Measurements from ENCODE around the gene VPS16.

VPS16 gene

DNA sequence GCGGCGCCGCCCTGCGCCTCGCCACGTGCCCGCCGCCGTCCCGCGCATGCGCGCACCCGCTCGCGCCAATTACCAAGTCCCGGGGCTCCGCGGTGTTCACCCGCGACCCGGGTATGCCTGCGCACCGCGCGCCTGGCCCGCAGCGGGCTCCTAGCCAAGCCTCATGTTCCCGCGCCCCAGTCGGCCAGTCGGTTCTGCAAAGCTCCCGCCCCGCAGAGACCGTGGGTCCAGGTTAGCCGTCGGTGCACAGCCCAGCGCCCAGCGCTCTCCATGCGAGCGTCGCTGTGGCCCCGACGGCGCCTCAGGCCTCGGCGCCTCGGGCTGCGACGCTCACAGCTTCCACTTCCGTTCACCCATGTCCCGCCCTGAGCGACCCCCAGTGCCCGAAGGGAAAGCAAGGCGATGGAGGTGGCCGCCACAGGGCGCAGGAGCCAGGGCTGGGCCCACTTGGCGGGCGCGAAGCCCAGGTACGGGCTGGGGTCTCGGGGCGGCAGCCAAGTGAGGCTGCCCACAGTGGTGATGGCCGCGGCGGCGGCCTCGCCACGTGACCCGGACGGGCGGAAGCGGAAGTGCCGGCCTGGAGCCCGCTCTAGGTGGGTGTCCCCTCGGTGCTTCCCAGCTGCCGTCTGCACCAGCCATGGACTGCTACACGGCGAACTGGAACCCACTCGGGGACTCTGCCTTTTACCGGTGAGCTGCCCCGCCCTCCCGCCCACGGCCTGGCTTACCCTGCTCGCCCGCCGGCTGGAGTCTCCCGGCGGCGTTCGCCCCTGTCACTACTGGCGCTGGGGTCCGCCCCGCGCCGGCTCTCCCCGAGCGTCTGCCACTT is at the start of gene VPS16, which contains the start of gene PCED1A (continued):
- TF ChIP-seq ZNF571 (tag by site-specific recombination; IDR thresholded peaks at IDR 0.05) = no peak
- TF ChIP-seq ZNF707 (tag by site-specific recombination; IDR thresholded peaks at IDR 0.05) = no peak
- peak; percentile 40; the same call in 1 of the 2 replicates for TF ChIP-seq ZBTB17 (tag by site-specific recombination; IDR thresholded peaks at IDR 0.05)
- peak; percentile 98 for TF ChIP-seq ZBTB6 (tag by site-specific recombination; IDR thresholded peaks at IDR 0.05)
- TF ChIP-seq, protein P1, sequence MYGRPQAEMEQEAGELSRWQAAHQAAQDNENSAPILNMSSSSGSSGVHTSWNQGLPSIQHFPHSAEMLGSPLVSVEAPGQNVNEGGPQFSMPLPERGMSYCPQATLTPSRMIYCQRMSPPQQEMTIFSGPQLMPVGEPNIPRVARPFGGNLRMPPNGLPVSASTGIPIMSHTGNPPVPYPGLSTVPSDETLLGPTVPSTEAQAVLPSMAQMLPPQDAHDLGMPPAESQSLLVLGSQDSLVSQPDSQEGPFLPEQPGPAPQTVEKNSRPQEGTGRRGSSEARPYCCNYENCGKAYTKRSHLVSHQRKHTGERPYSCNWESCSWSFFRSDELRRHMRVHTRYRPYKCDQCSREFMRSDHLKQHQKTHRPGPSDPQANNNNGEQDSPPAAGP (tag by site-specific recombination; IDR thresholded peaks at IDR 0.05) = peak; percentile 51; the same call in 1 of the 2 replicates
- TF ChIP-seq TRIM28 (IDR thresholded peaks at IDR 0.05; ENCODE audit: borderline replicate concordance, low read length) = no peak
- no peak for TF ChIP-seq ZNF121 (tag by site-specific recombination; IDR thresholded peaks at IDR 0.05)
- TF ChIP-seq SP7 (tag by site-specific recombination; IDR thresholded peaks at IDR 0.05) = peak; percentile 53; the same call in 1 of the 2 replicates
- no peak for TF ChIP-seq ZNF701 (tag by site-specific recombination; IDR thresholded peaks at IDR 0.05)
- TF ChIP-seq ZNF76 (tag by site-specific recombination; IDR thresholded peaks at IDR 0.05; ENCODE audit: borderline replicate concordance, low read depth) = peak; percentile 84
- TF ChIP-seq ZNF692 (tag by site-specific recombination; IDR thresholded peaks at IDR 0.05) = peak; percentile 92
- no peak for TF ChIP-seq ZNF19 (tag by site-specific recombination; IDR thresholded peaks at IDR 0.05; ENCODE audit: low read depth)
- TF ChIP-seq ZXDB (tag by site-specific recombination; IDR thresholded peaks at IDR 0.05) = peak; percentile 61
- peak; percentile 20; the same call in 1 of the 2 replicates for TF ChIP-seq ZEB2 (tag by site-specific recombination; IDR thresholded peaks at IDR 0.05)
- TF ChIP-seq, protein P2, sequence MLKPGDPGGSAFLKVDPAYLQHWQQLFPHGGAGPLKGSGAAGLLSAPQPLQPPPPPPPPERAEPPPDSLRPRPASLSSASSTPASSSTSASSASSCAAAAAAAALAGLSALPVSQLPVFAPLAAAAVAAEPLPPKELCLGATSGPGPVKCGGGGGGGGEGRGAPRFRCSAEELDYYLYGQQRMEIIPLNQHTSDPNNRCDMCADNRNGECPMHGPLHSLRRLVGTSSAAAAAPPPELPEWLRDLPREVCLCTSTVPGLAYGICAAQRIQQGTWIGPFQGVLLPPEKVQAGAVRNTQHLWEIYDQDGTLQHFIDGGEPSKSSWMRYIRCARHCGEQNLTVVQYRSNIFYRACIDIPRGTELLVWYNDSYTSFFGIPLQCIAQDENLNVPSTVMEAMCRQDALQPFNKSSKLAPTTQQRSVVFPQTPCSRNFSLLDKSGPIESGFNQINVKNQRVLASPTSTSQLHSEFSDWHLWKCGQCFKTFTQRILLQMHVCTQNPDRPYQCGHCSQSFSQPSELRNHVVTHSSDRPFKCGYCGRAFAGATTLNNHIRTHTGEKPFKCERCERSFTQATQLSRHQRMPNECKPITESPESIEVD (tag by site-specific recombination; IDR thresholded peaks at IDR 0.05) = no peak
- TF ChIP-seq, protein P3, sequence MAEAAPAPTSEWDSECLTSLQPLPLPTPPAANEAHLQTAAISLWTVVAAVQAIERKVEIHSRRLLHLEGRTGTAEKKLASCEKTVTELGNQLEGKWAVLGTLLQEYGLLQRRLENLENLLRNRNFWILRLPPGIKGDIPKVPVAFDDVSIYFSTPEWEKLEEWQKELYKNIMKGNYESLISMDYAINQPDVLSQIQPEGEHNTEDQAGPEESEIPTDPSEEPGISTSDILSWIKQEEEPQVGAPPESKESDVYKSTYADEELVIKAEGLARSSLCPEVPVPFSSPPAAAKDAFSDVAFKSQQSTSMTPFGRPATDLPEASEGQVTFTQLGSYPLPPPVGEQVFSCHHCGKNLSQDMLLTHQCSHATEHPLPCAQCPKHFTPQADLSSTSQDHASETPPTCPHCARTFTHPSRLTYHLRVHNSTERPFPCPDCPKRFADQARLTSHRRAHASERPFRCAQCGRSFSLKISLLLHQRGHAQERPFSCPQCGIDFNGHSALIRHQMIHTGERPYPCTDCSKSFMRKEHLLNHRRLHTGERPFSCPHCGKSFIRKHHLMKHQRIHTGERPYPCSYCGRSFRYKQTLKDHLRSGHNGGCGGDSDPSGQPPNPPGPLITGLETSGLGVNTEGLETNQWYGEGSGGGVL (tag by site-specific recombination; IDR thresholded peaks at IDR 0.05) = peak; percentile 62; the same call in 1 of the 2 replicates
- peak; percentile 54; the same call in 1 of the 2 replicates for TF ChIP-seq ZNF501 (tag by site-specific recombination; IDR thresholded peaks at IDR 0.05)
- no peak for TF ChIP-seq ZNF366 (tag by site-specific recombination; conservative IDR thresholded peaks at IDR 0.05)
- no peak for TF ChIP-seq ZNF274 (IDR thresholded peaks at IDR 0.05; ENCODE audit: low read length)
- TF ChIP-seq ZNF274 (tag by site-specific recombination; IDR thresholded peaks at IDR 0.05; ENCODE audit: borderline replicate concordance) = no peak
- peak; percentile 72 for TF ChIP-seq SP2 (tag by site-specific recombination; IDR thresholded peaks at IDR 0.05)
- TF ChIP-seq ZBTB20 (tag by site-specific recombination; IDR thresholded peaks at IDR 0.05) = 0 out of 2 replicates have a peak, but pooled peaks have one; percentile 5
- TF ChIP-seq OSR2 (tag by site-specific recombination; IDR thresholded peaks at IDR 0.05) = 0 out of 2 replicates have a peak, but pooled peaks have one; percentile 17
- no peak for TF ChIP-seq TSHZ1 (tag by site-specific recombination; IDR thresholded peaks at IDR 0.05; ENCODE audit: borderline replicate concordance)
- TF ChIP-seq, protein P4, sequence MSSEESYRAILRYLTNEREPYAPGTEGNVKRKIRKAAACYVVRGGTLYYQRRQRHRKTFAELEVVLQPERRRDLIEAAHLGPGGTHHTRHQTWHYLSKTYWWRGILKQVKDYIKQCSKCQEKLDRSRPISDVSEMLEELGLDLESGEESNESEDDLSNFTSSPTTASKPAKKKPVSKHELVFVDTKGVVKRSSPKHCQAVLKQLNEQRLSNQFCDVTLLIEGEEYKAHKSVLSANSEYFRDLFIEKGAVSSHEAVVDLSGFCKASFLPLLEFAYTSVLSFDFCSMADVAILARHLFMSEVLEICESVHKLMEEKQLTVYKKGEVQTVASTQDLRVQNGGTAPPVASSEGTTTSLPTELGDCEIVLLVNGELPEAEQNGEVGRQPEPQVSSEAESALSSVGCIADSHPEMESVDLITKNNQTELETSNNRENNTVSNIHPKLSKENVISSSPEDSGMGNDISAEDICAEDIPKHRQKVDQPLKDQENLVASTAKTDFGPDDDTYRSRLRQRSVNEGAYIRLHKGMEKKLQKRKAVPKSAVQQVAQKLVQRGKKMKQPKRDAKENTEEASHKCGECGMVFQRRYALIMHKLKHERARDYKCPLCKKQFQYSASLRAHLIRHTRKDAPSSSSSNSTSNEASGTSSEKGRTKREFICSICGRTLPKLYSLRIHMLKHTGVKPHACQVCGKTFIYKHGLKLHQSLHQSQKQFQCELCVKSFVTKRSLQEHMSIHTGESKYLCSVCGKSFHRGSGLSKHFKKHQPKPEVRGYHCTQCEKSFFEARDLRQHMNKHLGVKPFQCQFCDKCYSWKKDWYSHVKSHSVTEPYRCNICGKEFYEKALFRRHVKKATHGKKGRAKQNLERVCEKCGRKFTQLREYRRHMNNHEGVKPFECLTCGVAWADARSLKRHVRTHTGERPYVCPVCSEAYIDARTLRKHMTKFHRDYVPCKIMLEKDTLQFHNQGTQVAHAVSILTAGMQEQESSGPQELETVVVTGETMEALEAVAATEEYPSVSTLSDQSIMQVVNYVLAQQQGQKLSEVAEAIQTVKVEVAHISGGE (tag by site-specific recombination; conservative IDR thresholded peaks at IDR 0.05; ENCODE audit: low read depth) = peak; percentile 98
